HG02678 (cell line): Measurements from ENCODE around the gene GATAD2A.

Experiments
- ATAC-seq: cut with Tn5 transposase; IDR thresholded peaks from one replicate; pipeline ENCODE4 v1.9.1; 2021; ENCODE audit warnings: mild to moderate bottlenecking, moderate library complexity; ENCODE audit not compliant: unreplicated experiment

The GATAD2A gene

GRCh38 chr19:19543640-19544039 lies 138.2 kb downstream of the GATAD2A start:
- no peak for ATAC-seq

GRCh38 chr19:19544257-19544953 lies 138.9 kb downstream of the GATAD2A start:
- ATAC-seq: no peak

GRCh38 chr19:19544954-19545591 lies 139.6 kb downstream of the GATAD2A start:
- no peak for ATAC-seq

- ATAC-seq: no peak
These were observed 140.2 kb downstream of the GATAD2A start for GRCh38 chr19:19545707-19546106.

GRCh38 chr19:19546751-19547162 lies 141.3 kb downstream of the GATAD2A start:
- no peak for ATAC-seq

- no peak for ATAC-seq
These were observed 142.3 kb downstream of the GATAD2A start for GRCh38 chr19:19547674-19548336.

GRCh38 chr19:19548915-19549759 lies 143.7 kb downstream of the GATAD2A start:
- no peak for ATAC-seq

GRCh38 chr19:19549804-19550464 lies 144.5 kb downstream of the GATAD2A start:
- no peak for ATAC-seq

GRCh38 chr19:19550485-19550929 lies 145.0 kb downstream of the GATAD2A start:
- no peak for ATAC-seq

GRCh38 chr19:19550972-19551852 lies 145.7 kb downstream of the GATAD2A start:
- no peak for ATAC-seq

GRCh38 chr19:19551853-19552192 lies 146.3 kb downstream of the GATAD2A start:
- no peak for ATAC-seq

- ATAC-seq: no peak
These were observed 147.3 kb downstream of the GATAD2A start for GRCh38 chr19:19552798-19553197.

GRCh38 chr19:19553670-19554069 lies 148.2 kb downstream of the GATAD2A start:
- no peak for ATAC-seq

- no peak for ATAC-seq
These were observed 148.9 kb downstream of the GATAD2A start for GRCh38 chr19:19554074-19555023.

- no peak for ATAC-seq
These were observed 152.6 kb downstream of the GATAD2A start for GRCh38 chr19:19558055-19558454.
